ENCODE results near the gene CYLD.

Gene CYLD

DNA sequence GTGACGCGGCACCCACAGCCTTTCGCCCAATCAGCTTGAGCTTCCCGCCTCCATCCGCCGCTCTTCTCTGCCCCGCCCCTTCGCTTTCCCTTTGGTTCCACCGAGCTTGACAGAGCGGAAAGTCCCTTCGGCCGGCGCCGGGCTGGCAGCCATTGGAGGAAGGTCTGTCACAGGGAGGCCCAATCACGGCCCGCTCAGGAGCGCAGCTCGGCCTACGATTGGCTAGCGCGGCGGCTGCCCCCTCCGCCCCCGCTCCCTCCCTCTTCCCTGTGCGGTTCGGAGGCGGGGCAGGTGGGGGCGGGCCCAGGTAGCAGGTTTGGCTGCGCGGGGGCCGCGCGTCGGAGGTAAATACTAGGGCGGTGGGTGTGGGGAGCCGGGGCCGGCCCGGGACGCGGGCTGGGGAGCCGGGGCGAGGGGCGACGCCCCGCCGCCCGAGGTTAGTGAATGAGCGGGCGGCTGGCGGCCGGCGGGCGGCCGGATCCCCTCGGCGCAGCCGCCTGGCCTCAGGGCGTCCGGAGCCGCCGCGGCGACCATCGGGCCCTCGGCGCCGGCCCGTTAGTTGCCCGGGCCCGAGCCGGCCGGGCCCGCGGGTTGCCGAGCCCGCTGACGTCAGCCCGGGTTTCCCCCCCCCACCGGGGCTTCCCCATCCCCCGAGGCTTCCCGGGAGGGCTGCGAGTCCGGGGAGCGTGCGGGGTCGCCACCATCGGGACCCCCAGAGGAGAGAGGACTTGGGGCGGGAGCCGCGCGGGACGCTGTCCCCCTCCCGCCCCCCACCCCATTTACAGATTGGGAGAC, at the start of gene CYLD:
Gene CYLD (plus strand): TSS at position 306 of the 795 bp plus-strand sequence. CDS start 7,613 bp downstream, outside the sequence.
- DNase-seq (ENCODE audit: low spot score), result peak; percentile 98

- DNase-seq (ENCODE audit: low spot score), result no peak
Measured at GRCh38 chr16:50692644-50692998, 49.3 kb upstream of the CYLD start.

DNA sequence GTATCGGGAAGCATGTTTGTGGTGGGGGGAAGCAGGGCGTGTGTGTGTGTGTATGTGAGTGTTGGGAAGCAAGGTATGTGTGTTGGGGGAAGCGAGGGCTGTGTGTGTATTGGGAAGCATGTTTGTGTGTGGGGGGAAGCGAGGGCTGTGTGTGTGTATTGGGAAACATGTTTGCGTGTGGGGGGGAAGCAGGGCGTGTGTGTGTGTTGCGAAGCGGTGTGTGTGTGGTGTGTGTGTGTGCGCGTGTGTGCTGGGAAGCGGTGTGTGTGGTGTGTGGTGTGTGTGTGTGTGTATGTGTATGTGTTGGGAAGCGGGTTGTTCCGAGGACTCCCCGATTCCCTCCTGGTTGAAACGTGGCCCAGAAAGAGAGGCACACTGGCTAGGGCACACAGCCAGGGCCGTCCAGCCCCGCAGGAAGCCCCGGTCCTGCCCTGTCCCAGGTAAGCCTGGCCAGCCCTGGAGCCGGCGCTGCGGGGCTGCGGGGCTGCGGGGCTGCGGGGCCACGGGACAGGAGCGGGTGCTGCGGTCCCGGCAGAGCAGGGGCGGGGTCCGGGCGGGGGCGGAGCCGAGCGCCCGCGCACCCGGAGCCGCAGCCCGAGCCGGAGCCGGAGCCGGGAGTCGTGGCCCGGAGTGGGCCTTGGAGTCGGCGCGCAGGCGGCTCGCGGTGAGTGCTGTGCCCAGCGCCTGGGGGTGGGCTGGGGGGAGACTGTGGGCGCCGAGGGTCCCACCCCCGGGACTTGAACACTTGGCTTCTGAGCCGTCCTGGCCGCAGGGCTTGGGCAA, 48.7 kb upstream of the CYLD start, which contains the start of gene NOD2:
Gene NOD2 (plus strand): TSS at position 608 of the 783 bp plus-strand sequence. CDS start 5,890 bp downstream, outside the sequence.
- DNase-seq (ENCODE audit: low spot score), result no peak

- no peak for DNase-seq (ENCODE audit: low spot score)
Measured at GRCh38 chr16:50694206-50694605, 47.7 kb upstream of the CYLD start.

DNA sequence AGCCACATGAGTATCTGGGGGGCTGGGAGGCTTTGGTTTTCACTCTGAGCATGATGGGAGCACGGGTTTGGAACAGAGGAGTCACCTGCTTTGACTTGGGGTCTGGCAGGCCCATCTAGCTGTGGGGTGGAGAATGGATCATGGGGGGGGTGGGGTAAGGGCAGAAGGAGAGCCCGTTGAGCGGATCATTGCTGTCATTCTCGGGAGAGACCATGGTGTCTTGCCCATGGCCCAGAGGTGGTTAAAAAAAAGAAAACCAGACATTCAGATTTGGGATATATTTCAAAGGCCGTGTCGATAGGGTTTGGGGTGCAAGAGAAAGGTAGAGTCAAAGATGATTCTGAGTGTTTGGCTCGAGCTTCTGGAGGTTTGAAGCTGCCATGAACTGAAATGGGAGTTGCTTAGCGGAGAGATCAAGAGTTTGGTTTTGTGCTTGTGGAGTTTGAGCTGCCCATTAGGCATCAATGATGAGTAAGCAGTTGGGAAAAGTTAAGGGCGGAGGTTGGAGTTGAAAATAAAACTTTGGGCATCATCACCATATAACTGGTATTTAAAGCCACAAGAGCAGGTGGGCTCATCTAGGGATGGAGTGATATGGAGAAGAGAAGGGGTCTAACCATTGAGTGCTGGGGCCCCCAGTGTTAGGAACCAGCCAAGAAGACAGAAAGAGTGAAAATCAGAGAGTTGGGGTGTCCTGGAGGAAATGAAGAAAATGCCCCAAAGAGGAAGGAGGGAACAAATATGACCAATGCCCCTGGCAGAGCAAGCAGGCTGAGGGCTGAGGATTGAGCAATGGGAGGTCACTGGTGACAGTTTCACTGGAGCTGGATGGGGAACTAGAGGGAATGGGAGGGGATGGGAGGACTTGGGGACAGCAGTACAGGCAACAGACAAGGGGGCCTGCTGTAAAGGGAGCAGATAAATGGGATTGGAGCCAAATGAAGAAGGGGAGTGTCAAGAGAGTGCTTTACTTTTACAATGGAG, 46.6 kb upstream of the CYLD start:
- DNase-seq (ENCODE audit: low spot score), result no peak

GRCh38 chr16:50696126-50696525, 45.8 kb upstream of the CYLD start:
- no peak for DNase-seq (ENCODE audit: low spot score)

DNA sequence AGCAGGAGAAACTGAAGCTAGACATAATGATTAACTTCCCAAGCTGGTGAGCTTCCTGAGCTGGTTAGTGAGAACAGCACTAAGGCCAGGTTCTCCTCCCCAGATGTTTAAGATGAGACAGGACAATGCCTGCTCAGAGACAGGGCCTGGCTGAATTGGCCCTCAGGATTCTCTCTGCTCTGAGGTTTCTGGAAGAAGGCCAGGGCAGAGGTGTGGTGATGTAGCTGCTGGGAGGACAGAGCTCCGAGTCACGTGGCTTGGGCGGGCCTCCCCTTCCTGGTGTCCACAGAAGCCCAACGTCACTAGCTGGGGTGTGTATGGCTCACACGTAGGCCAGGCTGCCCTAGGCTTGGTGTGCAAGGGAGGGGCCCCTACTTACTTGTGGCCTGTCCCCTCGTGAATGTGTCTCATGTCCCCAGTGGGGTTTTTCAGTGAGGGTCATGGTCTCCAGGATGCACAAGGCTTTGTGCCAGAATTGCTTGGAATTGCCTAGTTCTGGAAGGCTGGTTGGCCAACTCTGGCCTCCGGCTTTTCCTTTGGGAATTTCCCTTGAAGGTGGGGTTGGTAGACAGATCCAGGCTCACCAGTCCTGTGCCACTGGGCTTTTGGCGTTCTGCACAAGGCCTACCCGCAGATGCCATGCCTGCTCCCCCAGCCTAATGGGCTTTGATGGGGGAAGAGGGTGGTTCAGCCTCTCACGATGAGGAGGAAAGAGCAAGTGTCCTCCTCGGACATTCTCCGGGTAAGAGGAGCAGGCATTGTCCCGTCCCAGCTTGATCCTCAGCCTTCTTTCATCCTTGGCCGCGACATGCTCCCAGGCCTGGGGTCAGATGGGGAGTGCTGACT, 45.1 kb upstream of the CYLD start:
- peak; percentile 21 for DNase-seq (ENCODE audit: low spot score)

GRCh38 chr16:50697421-50697715, 44.5 kb upstream of the CYLD start:
- no peak for DNase-seq (ENCODE audit: low spot score)

- DNase-seq (ENCODE audit: low spot score), result no peak
Measured at GRCh38 chr16:50697881-50698767, 43.8 kb upstream of the CYLD start.

DNA sequence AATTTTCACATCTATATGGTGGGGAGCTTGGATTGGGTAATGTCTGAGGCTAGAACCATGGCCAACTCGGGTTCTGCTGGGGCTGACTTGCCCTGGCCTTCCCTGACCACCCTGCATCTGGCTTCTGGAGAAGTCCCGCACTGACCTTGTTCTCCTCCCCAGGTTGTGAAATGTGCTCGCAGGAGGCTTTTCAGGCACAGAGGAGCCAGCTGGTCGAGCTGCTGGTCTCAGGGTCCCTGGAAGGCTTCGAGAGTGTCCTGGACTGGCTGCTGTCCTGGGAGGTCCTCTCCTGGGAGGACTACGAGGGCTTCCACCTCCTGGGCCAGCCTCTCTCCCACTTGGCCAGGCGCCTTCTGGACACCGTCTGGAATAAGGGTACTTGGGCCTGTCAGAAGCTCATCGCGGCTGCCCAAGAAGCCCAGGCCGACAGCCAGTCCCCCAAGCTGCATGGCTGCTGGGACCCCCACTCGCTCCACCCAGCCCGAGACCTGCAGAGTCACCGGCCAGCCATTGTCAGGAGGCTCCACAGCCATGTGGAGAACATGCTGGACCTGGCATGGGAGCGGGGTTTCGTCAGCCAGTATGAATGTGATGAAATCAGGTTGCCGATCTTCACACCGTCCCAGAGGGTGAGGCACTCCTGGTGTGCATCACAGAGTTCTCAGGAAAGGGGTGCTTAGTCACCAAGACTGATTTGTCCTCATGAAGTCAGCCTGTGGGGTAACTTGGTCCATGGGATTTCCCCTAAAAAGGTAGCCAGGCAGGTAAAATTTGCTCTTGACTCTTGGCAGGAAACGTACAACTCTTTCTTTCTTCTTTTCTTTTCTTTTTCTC, 42.3 kb upstream of the CYLD start:
- DNase-seq (ENCODE audit: low spot score), result no peak

GRCh38 chr16:50702725-50703124, 39.2 kb upstream of the CYLD start:
- no peak for DNase-seq (ENCODE audit: low spot score)

- no peak for DNase-seq (ENCODE audit: low spot score)
Measured at GRCh38 chr16:50704245-50704644, 37.6 kb upstream of the CYLD start.

DNA sequence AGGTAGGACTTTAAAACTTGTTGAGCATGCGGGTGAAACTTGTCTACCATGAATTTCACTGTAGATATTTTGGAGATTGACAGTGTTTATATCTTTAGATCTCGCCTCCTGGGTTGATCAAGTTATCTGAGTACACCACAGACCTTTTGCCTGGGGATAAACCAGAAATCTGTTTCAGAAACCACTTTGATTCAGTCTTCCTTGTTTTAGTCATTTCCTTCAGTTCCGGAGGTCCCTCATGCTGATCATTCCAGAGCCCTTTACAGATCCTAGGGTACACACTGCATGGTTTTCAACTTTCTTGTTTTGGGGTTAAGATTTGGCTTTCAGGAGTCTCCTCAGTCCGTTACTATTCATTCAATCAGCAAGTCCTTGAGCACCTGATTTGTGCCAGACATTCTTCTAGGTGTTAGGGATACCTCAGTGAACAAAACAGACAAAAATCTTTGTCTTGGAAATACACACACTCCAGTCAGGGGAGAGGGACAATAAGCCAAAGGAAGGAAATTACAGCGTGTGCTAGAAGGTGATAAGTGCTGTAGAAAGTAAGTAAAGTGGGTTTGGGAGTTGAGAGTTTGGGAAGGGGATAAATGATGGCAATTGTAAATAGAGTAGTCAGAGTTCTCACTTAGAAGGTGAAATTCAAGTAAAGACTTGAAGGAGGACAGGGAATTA, 36.3 kb upstream of the CYLD start:
- no peak for DNase-seq (ENCODE audit: low spot score)

- no peak for DNase-seq (ENCODE audit: low spot score)
Measured at GRCh38 chr16:50706250-50706649, 35.6 kb upstream of the CYLD start.

- DNase-seq (ENCODE audit: low spot score), result no peak
Measured at GRCh38 chr16:50708373-50709060, 33.4 kb upstream of the CYLD start.

DNA sequence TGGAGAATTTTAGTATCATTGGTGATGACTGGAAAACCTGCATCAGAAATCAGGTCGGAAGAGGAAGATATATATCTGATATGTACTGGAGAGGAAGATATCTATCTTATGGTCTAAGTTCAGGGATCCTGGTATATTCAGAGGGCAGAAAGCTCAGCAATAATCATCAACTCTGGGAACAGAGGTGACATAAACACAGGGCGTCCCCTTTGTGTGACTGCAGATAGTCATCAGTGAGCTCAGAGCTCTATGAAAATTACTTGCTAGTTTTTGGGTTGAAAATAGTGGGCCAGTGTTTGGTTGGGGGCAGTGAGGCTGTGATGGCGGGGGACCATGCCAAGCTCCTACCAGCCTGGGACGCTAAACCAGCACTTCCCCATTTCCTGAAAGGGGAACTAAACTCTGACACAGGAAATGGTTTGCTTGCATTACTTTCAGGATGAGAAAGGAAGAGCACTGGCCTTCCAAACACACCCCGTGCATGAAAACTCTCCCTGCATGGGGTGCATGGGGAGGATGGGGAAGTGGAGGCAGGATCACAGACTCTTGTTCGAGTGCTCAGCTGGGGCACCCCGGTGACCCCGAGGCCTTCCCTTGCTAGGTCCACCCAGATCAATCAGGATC, 32.7 kb upstream of the CYLD start:
- DNase-seq (ENCODE audit: low spot score), result no peak

DNA sequence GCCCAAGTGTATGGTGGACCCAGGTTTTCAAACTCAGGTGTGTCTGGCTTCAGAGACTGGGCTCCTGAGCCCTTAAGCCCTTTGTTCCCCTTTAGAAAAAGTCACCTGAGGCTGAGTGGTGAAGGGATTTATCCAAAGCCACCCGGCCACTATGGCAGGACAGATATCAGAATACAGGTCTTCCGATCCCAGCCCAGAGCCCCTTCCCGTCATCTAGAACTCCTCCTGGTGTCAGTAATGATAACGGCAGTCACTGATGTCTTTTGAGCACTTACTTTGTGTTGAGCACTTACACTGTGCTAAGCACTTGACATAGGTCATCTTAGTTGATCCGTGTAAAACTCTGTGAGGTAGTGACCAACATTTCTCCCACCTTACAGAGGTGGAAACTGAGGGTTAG, 31.9 kb upstream of the CYLD start:
- DNase-seq (ENCODE audit: low spot score), result no peak

GRCh38 chr16:50711040-50711439, 30.8 kb upstream of the CYLD start:
- DNase-seq (ENCODE audit: low spot score), result no peak

All from RKO (cell line).